Measurements from ENCODE around the gene CCPG1. TPM values are rescaled to one million over a fixed set of nuclear protein-coding genes. Genes with fewer than 3 reads are reported as not detected.
A peak's percentile ranks its signal among the peaks of the same experiment; 100 is the strongest.

Gene CCPG1
- total and polyA plus RNA-seq, 2 of the 13 experiments (the other 11 are each of a cell fraction or from before 2014, with no cell fraction given): 16.1 to 19.5 TPM

DNA sequence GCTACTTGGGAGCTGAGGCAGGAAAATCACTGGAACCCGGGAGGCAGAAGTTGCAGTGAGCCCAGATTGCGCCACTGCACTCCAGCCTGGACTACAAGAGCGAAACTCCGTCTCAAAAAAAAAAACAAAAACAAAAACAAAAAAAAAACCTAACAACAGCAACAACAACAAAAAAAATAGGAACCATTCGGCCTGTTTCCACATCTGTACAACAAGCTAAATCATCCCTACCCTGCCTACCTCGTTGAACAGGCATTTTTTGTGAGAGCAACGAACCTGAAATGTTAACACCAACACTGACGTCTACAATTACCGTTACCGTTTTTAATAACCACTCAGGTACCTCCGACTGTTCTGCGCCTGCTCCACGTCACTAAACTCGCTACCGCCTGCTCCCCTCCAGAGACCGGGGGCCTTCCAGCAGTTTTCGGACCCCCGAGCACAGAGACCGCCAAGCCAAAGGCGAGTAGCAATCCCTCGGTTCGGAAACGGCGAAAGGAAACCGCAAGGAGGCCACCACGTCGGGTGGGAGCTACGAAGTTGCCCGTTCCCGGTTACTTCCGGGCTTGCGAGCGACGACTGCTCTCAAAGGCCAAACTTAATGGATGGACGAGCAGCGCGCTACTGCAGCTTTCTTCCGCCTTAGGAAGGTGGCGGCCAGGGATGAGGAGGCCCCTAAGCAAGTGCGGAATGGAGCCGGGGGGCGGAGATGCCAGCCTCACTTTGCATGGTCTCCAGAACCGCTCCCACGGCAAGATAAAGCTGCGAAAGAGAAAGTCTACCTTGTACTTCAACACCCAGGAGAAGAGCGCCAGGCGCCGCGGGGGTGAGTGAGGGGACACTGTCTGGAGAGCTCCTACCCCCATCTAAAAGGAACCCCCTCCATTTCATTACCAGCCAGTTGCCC, 89.3 kb downstream of the CCPG1 start, which contains the start of the genes PIGB and PIGBOS1 (continued):
- TF ChIP-seq, protein P1, sequence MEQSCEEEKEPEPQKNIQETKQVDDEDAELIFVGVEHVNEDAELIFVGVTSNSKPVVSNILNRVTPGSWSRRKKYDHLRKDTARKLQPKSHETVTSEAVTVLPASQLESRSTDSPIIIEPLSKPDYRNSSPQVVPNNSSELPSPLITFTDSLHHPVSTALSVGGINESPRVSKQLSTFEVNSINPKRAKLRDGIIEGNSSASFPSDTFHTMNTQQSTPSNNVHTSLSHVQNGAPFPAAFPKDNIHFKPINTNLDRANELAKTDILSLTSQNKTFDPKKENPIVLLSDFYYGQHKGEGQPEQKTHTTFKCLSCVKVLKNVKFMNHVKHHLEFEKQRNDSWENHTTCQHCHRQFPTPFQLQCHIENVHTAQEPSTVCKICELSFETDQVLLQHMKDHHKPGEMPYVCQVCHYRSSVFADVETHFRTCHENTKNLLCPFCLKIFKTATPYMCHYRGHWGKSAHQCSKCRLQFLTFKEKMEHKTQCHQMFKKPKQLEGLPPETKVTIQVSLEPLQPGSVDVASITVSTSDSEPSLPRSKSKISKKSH (CRISPR knock-in tag; IDR thresholded peaks at IDR 0.05; ENCODE audit: borderline replicate concordance): peak; percentile 95
- TF ChIP-seq FOXM1 (CRISPR knock-in tag; IDR thresholded peaks at IDR 0.05): no peak
- peak; percentile 65 for TF ChIP-seq HDAC2 (CRISPR knock-in tag; IDR thresholded peaks at IDR 0.05)
- TF ChIP-seq ZNF550 (CRISPR knock-in tag; IDR thresholded peaks at IDR 0.05; ENCODE audit: borderline replicate concordance): no peak
- TF ChIP-seq, protein P2, sequence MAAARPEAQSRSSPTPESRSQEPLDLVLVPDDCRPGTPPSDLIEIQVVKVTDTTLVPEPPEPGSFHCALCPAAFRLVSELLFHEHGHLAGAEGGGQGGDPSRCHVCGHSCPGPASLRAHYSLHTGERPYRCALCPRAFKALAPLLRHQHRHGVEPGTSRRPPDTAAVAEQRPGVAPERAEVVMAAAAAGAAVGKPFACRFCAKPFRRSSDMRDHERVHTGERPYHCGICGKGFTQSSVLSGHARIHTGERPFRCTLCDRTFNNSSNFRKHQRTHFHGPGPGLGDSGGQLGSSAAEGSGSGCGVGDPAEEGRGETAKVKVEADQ (CRISPR knock-in tag; IDR thresholded peaks at IDR 0.05; ENCODE audit: borderline replicate concordance): no peak
- TF ChIP-seq YY1 (IDR thresholded peaks at IDR 0.05; ENCODE audit: insufficient read depth, insufficient replicate concordance, low read depth, low read length): peak; percentile 84
- TF ChIP-seq SIX4 (CRISPR knock-in tag; IDR thresholded peaks at IDR 0.05): no peak
- TF ChIP-seq ZNF557 (CRISPR knock-in tag; IDR thresholded peaks at IDR 0.05): no peak
- TF ChIP-seq, protein P3, sequence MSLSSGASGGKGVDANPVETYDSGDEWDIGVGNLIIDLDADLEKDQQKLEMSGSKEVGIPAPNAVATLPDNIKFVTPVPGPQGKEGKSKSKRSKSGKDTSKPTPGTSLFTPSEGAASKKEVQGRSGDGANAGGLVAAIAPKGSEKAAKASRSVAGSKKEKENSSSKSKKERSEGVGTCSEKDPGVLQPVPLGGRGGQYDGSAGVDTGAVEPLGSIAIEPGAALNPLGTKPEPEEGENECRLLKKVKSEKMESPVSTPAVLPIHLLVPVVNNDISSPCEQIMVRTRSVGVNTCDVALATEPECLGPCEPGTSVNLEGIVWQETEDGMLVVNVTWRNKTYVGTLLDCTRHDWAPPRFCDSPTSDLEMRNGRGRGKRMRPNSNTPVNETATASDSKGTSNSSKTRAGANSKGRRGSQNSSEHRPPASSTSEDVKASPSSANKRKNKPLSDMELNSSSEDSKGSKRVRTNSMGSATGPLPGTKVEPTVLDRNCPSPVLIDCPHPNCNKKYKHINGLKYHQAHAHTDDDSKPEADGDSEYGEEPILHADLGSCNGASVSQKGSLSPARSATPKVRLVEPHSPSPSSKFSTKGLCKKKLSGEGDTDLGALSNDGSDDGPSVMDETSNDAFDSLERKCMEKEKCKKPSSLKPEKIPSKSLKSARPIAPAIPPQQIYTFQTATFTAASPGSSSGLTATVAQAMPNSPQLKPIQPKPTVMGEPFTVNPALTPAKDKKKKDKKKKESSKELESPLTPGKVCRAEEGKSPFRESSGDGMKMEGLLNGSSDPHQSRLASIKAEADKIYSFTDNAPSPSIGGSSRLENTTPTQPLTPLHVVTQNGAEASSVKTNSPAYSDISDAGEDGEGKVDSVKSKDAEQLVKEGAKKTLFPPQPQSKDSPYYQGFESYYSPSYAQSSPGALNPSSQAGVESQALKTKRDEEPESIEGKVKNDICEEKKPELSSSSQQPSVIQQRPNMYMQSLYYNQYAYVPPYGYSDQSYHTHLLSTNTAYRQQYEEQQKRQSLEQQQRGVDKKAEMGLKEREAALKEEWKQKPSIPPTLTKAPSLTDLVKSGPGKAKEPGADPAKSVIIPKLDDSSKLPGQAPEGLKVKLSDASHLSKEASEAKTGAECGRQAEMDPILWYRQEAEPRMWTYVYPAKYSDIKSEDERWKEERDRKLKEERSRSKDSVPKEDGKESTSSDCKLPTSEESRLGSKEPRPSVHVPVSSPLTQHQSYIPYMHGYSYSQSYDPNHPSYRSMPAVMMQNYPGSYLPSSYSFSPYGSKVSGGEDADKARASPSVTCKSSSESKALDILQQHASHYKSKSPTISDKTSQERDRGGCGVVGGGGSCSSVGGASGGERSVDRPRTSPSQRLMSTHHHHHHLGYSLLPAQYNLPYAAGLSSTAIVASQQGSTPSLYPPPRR (CRISPR knock-in tag; IDR thresholded peaks at IDR 0.05; ENCODE audit: borderline replicate concordance): no peak
- TF ChIP-seq GATAD1 (CRISPR knock-in tag; IDR thresholded peaks at IDR 0.05): peak; percentile 91
- TF ChIP-seq SOX6 (IDR thresholded peaks at IDR 0.05): no peak
- TF ChIP-seq SOX6 (CRISPR knock-in tag; IDR thresholded peaks at IDR 0.05): no peak; the same call in 1 of the 2 replicates
- no peak for TF ChIP-seq ZNF446 (CRISPR knock-in tag; IDR thresholded peaks at IDR 0.05)
- TF ChIP-seq SSRP1 (CRISPR knock-in tag; IDR thresholded peaks at IDR 0.05): no peak
- peak; percentile 80 for TF ChIP-seq ZNF430 (CRISPR knock-in tag; IDR thresholded peaks at IDR 0.05)
- 0 out of 2 replicates have a peak, but pooled peaks have one; percentile 55 for TF ChIP-seq NAIF1 (CRISPR knock-in tag; IDR thresholded peaks at IDR 0.05; ENCODE audit: borderline replicate concordance)
- TF ChIP-seq MEIS1 (CRISPR knock-in tag; IDR thresholded peaks at IDR 0.05; ENCODE audit: borderline replicate concordance): peak; percentile 90; the same call in 1 of the 2 replicates
- no peak for TF ChIP-seq MED13 (CRISPR knock-in tag; IDR thresholded peaks at IDR 0.05)
- peak; percentile 78; the same call in 1 of the 2 replicates for TF ChIP-seq ZNF788 (CRISPR knock-in tag; IDR thresholded peaks at IDR 0.05; ENCODE audit: borderline replicate concordance)
- TF ChIP-seq, protein P4, sequence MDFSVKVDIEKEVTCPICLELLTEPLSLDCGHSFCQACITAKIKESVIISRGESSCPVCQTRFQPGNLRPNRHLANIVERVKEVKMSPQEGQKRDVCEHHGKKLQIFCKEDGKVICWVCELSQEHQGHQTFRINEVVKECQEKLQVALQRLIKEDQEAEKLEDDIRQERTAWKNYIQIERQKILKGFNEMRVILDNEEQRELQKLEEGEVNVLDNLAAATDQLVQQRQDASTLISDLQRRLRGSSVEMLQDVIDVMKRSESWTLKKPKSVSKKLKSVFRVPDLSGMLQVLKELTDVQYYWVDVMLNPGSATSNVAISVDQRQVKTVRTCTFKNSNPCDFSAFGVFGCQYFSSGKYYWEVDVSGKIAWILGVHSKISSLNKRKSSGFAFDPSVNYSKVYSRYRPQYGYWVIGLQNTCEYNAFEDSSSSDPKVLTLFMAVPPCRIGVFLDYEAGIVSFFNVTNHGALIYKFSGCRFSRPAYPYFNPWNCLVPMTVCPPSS (IDR thresholded peaks at IDR 0.05): no peak
- TF ChIP-seq ZNF670 (CRISPR knock-in tag; IDR thresholded peaks at IDR 0.05; ENCODE audit: borderline replicate concordance): 0 out of 2 replicates have a peak, but pooled peaks have one; percentile 57
- peak; percentile 81 for TF ChIP-seq POLR2AphosphoS5 (IDR thresholded peaks at IDR 0.05; ENCODE audit: low read depth, low read length)

All from HepG2 (cell line).